IMR-90 (cell line): Measurements from ENCODE around the gene PERM1.

ENCODE experiments used
- BHLHE40 ChIP-seq: fragments of 150-350 bp; IDR thresholded peaks from 2 replicates; pipeline ENCODE4 v1.6.1; 2016; ENCODE audit warnings: mild to moderate bottlenecking, low read depth, low read length
- CEBPB ChIP-seq: IDR thresholded peaks from 2 replicates; pipeline ENCODE4 v1.6.1; 2012; ENCODE audit warnings: low read depth, low read length, improper control_type of control experiment
- CTCF ChIP-seq: conservative IDR thresholded peaks from 2 replicates; pipeline ENCODE4 v1.5.1; 2012; ENCODE audit warnings: mild to moderate bottlenecking, low read depth, low read length, improper control_type of control experiment
- ELK1 ChIP-seq: fragments of 150-350 bp; IDR thresholded peaks from 2 replicates; pipeline ENCODE4 v1.6.1; 2016; ENCODE audit warnings: low read depth, mild to moderate bottlenecking, low read length, moderate library complexity, borderline replicate concordance
- MAFK ChIP-seq: IDR thresholded peaks from 2 replicates; pipeline ENCODE4 v1.6.1; 2012; ENCODE audit warnings: low read depth, low read length, improper control_type of control experiment
- NFE2L2 ChIP-seq: fragments of 150-350 bp; IDR thresholded peaks from 2 replicates; pipeline ENCODE4 v1.6.1; 2016; ENCODE audit warnings: low read depth, mild to moderate bottlenecking, low read length
- POLR2A ChIP-seq: IDR thresholded peaks from 2 replicates; pipeline ENCODE4 v1.6.1; 2012; ENCODE audit warnings: mild to moderate bottlenecking, low read depth, low read length
- RAD21 ChIP-seq: IDR thresholded peaks from 2 replicates; pipeline ENCODE4 v1.6.1; 2012; ENCODE audit warnings: low read length, improper control_type of control experiment
- RCOR1 ChIP-seq: IDR thresholded peaks from 2 replicates; pipeline ENCODE4 v1.6.1; 2012; ENCODE audit warnings: mild to moderate bottlenecking, low read length, improper control_type of control experiment; ENCODE audit not compliant: insufficient replicate concordance
- RFX5 ChIP-seq: IDR thresholded peaks from 2 replicates; pipeline ENCODE4 v1.8.0; 2012; ENCODE audit warnings: low read depth, mild to moderate bottlenecking, low read length, moderate library complexity
- SMC3 ChIP-seq: fragments of 150-350 bp; IDR thresholded peaks from 2 replicates; pipeline ENCODE4 v1.6.1; 2016; ENCODE audit warnings: low read depth, mild to moderate bottlenecking, antibody characterized with exemption, low read length, moderate library complexity
- USF2 ChIP-seq: fragments of 150-350 bp; IDR thresholded peaks from 2 replicates; pipeline ENCODE4 v1.6.1; 2017; ENCODE audit warnings: mild to moderate bottlenecking, antibody characterized with exemption, low read length, low read depth

- TF ChIP-seq POLR2A (no peak), BHLHE40 (no peak), USF2 (no peak), CTCF (no peak), CEBPB (no peak), RFX5 (no peak), NFE2L2 (no peak), RAD21 (no peak), MAFK (no peak), SMC3 (no peak), RCOR1 (no peak), ELK1 (no peak)
Observed at GRCh38 chr1:939511-940106, 42.3 kb downstream of the PERM1 start.
